ENCODE results near the gene AVPR2. TPM values are rescaled to one million over a fixed set of nuclear protein-coding genes. Genes with fewer than 3 reads are reported as not detected.

AVPR2 gene
- total RNA-seq, 2 donors from 2014 or later: not detected

DNA sequence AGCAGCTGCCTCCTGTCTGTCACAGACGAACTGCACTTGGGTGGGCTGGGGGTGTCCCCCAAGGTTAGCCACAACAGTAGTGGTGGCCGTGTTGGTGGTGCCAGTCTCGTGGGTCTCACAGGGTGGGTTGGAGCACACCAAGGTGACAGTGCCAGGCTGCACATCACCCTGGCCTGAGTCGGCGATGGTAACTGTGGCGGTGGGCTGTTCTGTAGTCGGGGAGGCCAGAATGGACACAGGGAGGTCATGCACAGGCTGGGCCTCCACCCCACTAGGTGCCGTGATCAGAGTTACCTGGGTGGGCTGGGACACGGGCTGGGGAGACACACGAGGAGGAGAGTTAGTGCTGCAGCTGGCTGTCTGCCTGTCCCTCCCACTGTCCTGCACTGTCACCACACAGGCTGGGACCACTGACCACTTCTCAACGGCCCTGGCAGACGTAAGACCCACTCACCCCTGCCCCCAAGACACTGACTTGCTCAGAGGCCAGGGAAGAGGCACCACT lies 50.8 kb downstream of the AVPR2 start:
- Histone ChIP-seq H3K9me3 (ENCODE audit: control insufficient read depth, low read length) (no peaks in the 10 kb centered on the region), H3K27me3 (ENCODE audit: control insufficient read depth, insufficient read depth, low read length, poor library complexity, severe bottlenecking) (no peaks in the 10 kb centered on the region), H3K27ac (ENCODE audit: low read depth, low read length) (no peak overlapping the region), H3K9ac (ENCODE audit: extremely low read depth, low read length, poor library complexity, severe bottlenecking) (no peak overlapping the region), H3K4me1 (ENCODE audit: control insufficient read depth, insufficient read depth, low read length) (no peaks in the 10 kb centered on the region), H3K4me3 (ENCODE audit: low read length) (no peak overlapping the region), H3K36me3 (ENCODE audit: control insufficient read depth, insufficient read depth, low read length) (peaks cover 38% of the 10 kb centered on the region)
- Mint-ChIP-seq H3K9me3 (no peaks in the 10 kb centered on the region), H3K27ac (peak overlapping the region; percentile 55), H3K4me1 (no peaks in the 10 kb centered on the region), H3K36me3 (ENCODE audit: low read depth) (peaks cover 87% of the 10 kb centered on the region), H3K4me3 (no peak overlapping the region), H3K27me3 (ENCODE audit: insufficient read depth) (no peaks in the 10 kb centered on the region)
- no peak for DNase-seq
- 92 to 100% methylated on average over 1 to 12 of the region's 12 CpGs for WGBS, 2 experiments (ENCODE audit: insufficient coverage in 1 of 2, insufficient read length in 1 of 2)
- TF ChIP-seq, protein P1, sequence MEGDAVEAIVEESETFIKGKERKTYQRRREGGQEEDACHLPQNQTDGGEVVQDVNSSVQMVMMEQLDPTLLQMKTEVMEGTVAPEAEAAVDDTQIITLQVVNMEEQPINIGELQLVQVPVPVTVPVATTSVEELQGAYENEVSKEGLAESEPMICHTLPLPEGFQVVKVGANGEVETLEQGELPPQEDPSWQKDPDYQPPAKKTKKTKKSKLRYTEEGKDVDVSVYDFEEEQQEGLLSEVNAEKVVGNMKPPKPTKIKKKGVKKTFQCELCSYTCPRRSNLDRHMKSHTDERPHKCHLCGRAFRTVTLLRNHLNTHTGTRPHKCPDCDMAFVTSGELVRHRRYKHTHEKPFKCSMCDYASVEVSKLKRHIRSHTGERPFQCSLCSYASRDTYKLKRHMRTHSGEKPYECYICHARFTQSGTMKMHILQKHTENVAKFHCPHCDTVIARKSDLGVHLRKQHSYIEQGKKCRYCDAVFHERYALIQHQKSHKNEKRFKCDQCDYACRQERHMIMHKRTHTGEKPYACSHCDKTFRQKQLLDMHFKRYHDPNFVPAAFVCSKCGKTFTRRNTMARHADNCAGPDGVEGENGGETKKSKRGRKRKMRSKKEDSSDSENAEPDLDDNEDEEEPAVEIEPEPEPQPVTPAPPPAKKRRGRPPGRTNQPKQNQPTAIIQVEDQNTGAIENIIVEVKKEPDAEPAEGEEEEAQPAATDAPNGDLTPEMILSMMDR (conservative IDR thresholded peaks at IDR 0.05): no peak

DNA sequence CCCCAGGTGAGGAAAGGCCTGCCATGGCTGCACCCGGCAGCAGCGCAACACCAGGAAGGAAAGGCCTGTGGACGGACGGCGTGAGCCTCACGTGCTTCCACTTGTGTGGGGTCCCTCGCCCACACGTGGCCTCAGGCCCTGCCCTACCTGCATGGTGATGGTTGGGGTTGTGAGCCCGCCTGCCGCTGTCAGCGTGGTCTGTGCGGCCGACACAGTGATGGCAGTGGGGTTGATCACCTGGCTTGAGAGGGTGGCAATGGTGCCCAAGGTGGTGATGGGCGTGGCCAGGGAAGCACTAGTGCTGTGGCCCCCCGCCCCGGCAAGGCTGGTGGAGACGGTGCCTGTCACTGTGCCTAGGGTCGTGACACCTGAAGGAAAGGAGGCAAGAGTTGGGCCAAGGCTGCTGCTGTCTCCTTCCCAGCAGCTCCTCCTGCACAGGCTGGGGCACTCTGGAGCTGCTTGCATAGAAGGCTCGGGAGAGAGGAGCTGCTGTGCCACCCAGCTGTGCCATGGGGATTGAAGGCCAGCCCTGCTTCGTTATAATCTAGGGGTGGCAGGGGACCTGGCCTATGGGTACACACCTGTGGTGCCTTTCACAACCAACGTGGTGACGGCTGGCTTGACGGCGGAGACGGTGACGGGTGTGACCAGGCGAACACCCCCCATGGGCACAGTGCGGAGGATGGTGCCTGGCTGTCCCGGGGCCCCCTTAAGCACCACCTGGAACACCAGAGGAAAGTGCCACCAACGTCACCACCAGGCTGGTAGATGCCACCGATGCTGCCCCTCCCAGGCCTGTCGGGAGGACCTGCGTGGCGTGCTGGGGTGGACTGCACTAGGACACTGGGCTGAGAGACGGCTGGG lies 51.8 kb downstream of the AVPR2 start:
- H3K27me3 ChIP-seq (ENCODE audit: control insufficient read depth, insufficient read depth, low read length, poor library complexity, severe bottlenecking): no peaks in the 10 kb centered on the region
- peaks cover 38% of the 10 kb centered on the region for H3K36me3 ChIP-seq (ENCODE audit: control insufficient read depth, insufficient read depth, low read length)
- H3K27ac Mint-ChIP-seq: no peak overlapping the region
- H3K36me3 Mint-ChIP-seq (ENCODE audit: low read depth): peaks cover 86% of the 10 kb centered on the region
- H3K9ac ChIP-seq (ENCODE audit: extremely low read depth, low read length, poor library complexity, severe bottlenecking): no peak overlapping the region
- H3K4me1 Mint-ChIP-seq: no peaks in the 10 kb centered on the region
- H3K27me3 Mint-ChIP-seq (ENCODE audit: insufficient read depth): no peaks in the 10 kb centered on the region
- no peaks in the 10 kb centered on the region for H3K4me1 ChIP-seq (ENCODE audit: control insufficient read depth, insufficient read depth, low read length)
- no peak for DNase-seq
- H3K27ac ChIP-seq (ENCODE audit: low read depth, low read length): no peak overlapping the region
- TF ChIP-seq, protein P1 (conservative IDR thresholded peaks at IDR 0.05): no peak
- H3K4me3 ChIP-seq (ENCODE audit: low read length): no peak overlapping the region
- no peaks in the 10 kb centered on the region for H3K9me3 ChIP-seq (ENCODE audit: control insufficient read depth, low read length)
- no peak overlapping the region for H3K4me3 Mint-ChIP-seq
- WGBS, 2 experiments (ENCODE audit: insufficient coverage in 1 of 2, insufficient read length in 1 of 2): 92 to 96% methylated on average over 7 to 35 of the region's 35 CpGs
- H3K9me3 Mint-ChIP-seq: no peaks in the 10 kb centered on the region

Other genes with a start within 250 kb of the AVPR2 start
- gene PNCK, start 230.9 kb upstream of the AVPR2 start, total RNA-seq: 10 to 100 TPM in 1 of 2 donors, 1 to 10 TPM in 1; 2.8 to 12.9 TPM
- gene SLC6A8, start 216.7 kb upstream of the AVPR2 start, total RNA-seq: 100 to 1,000 TPM in 1 of 2 donors, 10 to 100 TPM in 1; 57.6 to 121 TPM
- 100 to 1,000 TPM; 192 to 206 TPM for gene BCAP31, start 180.3 kb upstream of the AVPR2 start, total RNA-seq
- gene ABCD1, start 179.8 kb upstream of the AVPR2 start, total RNA-seq: 10 to 100 TPM; 17.9 to 18.2 TPM
- 1 to 10 TPM; 1.1 TPM for gene PLXNB3, start 140.4 kb upstream of the AVPR2 start, total RNA-seq
- gene SRPK3, start 123.6 kb upstream of the AVPR2 start, total RNA-seq: not detected
- 10 to 100 TPM; 39.5 to 45.0 TPM for gene IDH3G, start 110.3 kb upstream of the AVPR2 start, total RNA-seq
- gene SSR4, start 110.0 kb upstream of the AVPR2 start, total RNA-seq: 100 to 1,000 TPM; 220 to 236 TPM
- 10 to 100 TPM; 30.1 to 68.3 TPM for gene PDZD4, start 74.1 kb upstream of the AVPR2 start, total RNA-seq
- 10 to 100 TPM in 1 of 2 donors, 1 to 10 TPM in 1; 7.5 to 29.0 TPM for gene L1CAM, start 18.5 kb upstream of the AVPR2 start, total RNA-seq
- 10 to 100 TPM; 56.0 to 65.0 TPM for gene ARHGAP4, start 21.6 kb downstream of the AVPR2 start, total RNA-seq
- 10 to 100 TPM; 91.6 to 99.3 TPM for gene NAA10, start 30.4 kb downstream of the AVPR2 start, total RNA-seq
- gene RENBP, start 40.0 kb downstream of the AVPR2 start, total RNA-seq: 10 to 100 TPM; 12.0 to 17.5 TPM
- 100 to 1,000 TPM in 1 of 2 donors, 10 to 100 TPM in 1; 93.4 to 112 TPM for gene HCFC1, start 67.1 kb downstream of the AVPR2 start, total RNA-seq
- gene TMEM187, start 68.1 kb downstream of the AVPR2 start, total RNA-seq: 1 to 10 TPM; 4.8 to 8.1 TPM
- 10 to 100 TPM; 61.1 to 73.9 TPM for gene IRAK1, start 115.2 kb downstream of the AVPR2 start, total RNA-seq
- gene MECP2, start 193.0 kb downstream of the AVPR2 start, total RNA-seq: 10 to 100 TPM; 34.4 to 35.3 TPM
- not detected for gene OPN1LW, start 239.6 kb downstream of the AVPR2 start, total RNA-seq

All from endodermal cell (in vitro differentiated cells).